ENCODE data around the gene ENDOD1.

Gene ENDOD1

DNA sequence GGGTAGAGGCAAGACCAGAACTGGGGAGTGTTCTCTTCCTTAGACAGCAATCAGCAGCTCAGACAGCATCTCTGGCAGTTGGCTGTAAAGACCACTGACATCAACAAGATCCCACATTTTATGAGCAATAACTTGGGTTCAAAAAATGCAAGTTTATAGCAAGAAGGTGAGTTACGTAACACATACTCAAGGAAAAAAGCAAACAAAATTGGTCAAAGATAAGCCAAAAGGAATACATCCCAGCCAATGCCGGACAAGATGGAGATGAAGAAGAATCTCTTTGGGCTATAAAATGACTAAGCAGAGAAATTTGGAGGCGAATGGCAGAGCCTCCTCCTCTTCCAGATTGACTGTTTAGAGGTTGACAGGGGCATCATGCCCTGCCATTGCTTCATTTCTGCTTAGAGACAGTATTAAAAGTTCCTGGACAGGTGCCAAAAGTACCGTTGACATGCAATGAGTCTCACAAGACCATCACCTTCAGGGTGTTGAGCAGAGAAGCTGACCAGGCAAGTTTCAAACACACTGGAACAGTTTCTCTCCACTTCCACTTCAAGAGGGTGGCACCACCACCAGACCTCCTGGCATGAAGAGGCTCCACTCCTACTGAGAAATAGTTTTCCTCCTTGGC, 55.9 kb downstream of the ENDOD1 start:
- DNase-seq: no peak

DNA sequence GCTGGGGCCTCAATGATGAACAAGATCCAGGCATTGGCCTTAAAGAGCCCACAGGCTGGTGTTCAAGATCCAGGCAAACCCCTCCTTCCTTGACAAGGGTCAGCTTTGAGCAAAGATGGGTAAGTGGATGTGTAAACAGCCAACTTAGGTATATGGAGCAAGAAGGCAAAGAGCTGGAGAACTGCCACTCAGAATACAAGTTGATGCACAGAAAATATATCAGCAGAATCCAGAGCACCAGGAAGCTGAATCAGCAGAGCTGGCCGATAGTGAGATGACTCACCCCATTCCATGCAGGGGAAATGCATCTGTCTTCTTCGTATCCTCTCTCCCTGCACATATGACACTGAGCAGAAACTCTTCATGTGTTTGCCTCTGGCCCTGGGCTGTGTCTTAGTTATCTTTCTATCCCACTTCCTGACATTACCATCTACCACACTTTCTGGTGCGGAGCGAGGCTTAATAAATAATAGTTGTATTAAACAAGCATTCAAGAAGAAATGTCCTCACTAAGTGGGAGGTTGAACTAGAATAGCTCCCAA, 57.8 kb downstream of the ENDOD1 start:
- peak; percentile 88 for DNase-seq

DNA sequence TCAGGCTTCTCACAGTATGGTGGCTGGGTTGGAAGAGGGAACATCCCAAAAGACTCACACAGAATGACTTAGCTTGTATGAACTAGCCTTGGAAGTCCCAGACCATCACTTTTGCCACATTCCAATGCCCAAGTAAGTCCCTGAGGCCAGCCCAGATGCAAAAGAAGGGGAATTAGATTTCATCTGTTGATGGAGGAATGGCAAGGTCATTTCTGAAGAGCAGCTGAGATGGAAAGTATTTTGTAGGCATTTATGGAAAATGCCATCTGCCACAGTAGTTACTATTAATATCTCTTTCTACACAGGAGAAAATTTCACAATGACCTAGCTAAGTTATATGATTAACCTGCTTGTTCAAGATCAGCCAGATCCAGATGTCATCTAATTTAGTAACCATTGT, 58.8 kb downstream of the ENDOD1 start:
- no peak for DNase-seq

DNA sequence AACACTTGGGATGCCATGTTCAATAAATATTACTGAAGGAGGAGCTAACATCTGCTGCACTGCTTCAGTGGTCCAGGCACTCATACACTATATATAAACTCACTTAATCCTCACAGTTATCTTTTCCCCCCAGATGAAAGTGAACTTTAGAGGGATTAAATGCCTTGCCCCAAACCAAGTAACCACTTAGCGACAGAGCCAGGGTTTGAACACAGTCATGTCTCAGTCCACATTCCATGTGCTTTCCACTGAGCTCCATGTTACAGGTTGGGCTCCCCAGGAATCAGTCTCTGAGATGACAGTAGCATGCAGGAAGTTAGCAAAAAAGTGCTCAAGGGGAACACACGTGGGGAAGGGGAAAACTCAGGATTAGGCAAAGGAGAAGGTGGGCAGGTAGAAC, 59.3 kb downstream of the ENDOD1 start:
- DNase-seq: peak; percentile 46

DNA sequence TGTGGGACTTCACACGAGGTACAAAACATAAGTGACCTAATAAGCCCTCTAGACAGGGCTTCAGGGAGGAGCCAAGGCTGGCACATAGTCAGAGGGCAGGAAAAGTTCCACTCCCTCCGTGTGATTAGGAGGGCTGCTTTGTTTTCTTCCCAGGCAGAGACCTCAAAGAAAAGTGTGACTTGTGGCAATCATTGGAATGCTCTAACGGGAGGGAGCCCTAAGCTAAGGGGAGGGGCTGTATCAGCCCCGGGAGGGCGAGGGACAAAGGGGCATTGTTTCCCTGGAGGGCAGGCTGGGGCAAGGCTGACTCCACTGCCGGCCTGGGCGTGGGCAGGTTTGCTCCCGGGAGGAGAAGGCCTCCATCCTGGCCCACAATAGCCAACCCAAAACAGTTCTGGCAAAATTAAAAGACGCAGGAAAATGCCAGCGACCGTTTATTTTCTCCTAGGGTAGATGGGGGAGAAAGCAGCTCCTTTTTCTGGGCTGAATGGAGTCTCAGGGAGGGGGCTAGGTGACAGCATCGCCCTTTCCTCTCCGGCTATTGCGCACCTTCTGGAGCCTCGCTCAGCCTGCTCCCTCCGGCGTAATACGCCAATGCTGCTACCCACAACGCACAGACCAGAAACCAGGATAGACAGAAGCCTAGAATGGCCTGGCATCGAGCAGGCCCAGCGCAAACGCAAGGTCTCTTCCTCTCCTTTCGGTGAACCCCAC, 60.2 kb downstream of the ENDOD1 start:
- no peak for DNase-seq

DNA sequence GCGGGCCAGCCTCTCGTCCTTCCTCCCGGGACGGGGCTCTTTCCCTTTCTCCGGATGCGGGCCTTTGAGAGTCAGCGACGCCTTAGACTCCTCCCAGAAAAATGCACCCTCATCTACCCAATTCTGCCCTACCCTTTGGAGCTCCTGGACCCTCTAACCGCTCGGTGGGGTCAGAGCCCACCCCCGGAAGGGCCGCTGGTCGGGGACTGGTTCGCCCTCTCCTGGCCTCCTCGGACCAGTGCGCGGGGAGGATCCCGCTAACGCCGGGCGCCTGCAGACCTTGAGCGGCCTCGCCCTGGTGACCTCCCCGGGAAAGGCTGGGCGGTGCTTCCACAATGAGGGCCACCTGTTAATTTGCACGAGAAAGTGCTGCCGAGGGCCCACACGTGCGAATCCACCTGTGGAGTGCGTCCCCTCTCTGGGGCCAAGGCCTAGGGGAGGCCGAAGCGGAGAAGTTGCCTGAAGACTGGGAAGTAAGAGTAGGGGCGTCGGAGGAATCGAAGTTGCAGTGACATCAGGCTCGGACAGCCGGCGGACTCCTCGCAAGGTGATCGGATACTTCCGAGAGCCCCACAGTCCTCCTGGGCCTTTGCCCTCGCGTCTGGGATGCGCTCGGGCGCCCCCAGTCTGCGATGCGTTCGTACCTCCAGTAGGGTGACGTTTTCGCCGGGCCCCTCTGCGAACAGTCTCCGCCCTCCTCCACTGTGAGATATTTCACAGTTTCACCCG, 61.5 kb downstream of the ENDOD1 start:
- peak; percentile 96 for DNase-seq

DNA sequence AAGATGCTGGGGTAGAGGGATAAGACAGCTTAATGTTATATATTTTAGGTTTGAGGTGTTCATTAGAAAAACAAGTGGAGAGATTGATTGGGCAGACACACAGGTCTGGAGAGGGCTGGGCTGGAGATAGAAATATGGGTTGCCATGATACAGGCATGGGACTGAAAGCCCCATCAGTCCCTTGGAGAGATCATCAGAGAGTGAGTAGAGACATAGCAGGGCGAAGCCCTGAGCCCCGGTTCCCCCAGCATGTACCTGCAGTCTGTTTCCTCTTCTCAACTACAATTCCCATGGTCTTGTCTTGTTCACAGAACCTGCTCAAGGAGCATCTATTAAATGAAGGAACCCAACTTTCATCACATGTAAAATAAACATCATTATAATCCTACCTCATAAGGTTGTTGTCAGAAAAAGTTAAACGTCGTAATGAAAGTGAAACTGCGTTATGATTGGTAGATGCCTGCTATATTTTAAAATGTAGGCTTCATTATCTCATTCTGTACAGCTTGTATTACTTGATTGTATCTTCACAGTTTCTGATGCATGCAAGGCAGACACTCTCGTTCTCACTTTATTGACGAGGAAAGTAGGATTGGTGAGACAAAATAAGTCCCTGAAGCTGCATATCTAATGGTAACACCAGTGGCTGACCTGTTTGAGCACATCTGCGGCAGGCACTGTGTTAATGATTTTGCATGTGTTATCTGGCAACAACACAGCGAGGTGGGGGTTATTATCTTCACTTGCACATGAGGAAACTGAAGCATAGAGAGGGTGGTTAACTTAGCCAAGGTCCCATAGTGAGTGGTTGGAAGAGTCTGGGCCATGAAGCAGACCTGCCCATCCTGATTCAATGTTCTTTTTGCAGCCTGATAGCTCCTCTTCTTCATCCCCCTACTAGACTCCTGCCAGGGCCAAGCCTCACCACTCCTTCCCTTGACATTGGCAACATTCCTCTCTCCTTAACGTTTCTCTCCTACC, 63.5 kb downstream of the ENDOD1 start:
- peak; percentile 94 for DNase-seq

DNA sequence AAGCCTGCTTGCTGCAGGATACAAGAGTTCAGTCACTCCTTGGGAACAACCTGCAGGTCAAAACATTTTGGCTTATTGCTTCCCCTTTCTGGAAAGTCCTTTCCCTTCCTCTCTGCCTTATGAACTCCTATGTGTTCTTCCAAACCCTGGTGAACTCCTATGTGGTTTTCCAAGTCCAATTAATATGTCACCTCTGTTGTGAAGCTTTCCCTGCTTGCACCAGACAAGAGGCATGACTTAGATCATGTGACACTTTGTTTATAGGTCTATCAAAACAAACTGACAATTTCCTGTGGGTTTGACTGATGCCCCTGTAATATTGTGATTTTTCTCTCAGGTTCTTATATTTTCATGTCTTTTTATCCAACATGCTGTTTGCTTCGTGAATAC, 64.2 kb downstream of the ENDOD1 start:
- no peak for DNase-seq

DNA sequence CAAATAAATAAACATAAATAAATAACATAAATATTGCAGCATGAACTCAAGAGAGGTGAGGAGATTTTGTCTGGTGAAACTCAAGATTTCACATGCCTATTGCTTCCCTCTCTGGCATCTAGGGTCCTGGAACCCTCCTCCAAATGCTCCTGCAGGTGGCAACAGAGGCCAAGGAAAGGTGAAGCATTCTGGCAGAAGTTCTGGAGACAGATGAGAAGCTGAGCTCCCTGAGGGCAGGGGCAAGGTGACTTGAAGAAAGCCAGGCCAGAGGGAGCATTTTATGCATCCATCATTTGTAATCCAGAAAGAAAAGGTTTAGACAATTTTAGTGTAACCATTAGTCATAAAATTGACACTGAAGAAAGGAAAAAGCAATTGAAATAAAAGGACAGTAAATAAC, 64.9 kb downstream of the ENDOD1 start:
- DNase-seq: peak; percentile 85

DNA sequence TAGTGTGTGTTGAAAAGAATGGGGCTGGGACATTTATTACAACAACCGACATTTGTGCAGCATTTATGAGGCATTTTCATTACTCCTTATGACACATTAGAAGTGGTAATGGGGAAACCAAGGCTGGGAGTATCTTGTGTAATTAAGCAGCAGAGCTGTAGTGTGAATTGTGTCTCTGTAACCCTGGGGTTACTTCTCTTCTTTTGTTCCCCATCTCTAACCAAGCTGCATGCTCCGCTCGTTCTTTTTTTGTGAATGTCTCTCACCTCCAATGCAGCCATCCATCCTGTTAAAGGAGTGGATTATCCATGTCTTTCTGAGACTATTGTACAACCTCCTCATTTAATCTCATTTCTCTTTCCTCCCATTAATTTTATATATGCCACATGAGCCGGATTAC, 65.7 kb downstream of the ENDOD1 start:
- no peak for DNase-seq

DNA sequence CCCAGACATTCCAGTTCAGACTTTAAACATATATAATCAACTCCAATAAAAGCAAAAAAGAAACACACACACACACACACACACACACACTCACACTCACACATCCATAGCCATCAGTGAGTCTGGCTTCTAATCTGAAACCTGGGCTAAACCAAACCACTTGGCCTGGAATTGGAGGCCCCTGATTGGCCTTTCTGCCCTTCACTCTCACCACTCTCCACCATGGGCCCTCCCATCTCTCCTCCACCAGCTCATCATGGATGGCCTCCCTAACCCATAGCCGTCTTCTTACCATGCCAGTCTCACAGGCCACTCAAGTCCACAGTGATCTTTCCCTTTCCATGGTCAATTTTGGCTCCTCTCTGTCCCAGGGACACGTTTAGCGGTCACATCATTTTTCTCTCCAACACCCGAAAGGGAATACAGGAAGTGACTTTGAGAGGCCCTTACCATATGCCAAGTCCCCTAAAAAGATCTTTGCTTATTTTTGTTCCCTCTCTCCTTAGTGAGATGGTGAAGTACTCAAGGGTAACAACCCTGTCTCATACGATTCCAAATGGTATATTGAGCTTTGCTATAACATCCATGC, 66.6 kb downstream of the ENDOD1 start:
- DNase-seq: no peak

DNA sequence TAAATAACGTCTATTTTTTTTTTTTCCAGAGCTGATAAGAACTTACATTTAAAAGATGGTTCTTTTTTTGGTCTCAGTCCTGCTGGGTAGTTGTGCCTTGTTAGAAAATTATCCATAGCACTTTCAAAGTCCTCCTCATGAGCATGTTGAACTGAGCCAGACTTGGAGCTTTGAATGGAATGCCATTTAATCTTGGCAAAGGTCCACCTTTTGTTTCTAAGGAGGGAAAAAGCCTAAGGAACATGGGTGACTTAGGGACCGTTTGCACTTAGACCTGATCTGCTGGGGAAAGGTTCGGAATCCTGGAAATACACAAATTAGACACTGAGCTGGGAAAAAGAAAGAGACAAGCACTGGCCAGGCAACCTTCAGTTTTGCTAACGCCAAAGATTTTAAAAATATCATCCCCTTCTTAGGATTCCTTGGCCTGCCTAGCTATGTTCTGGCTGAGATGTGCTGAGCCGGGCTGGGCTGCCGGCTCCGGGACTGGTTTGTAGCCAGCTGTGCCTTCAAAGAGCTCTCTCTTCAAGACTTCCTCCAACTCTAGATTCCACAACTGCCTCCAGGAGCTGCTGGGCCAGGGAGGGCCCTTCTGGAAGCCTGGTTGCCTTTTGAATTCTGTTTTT, 67.4 kb downstream of the ENDOD1 start:
- no peak for DNase-seq

DNA sequence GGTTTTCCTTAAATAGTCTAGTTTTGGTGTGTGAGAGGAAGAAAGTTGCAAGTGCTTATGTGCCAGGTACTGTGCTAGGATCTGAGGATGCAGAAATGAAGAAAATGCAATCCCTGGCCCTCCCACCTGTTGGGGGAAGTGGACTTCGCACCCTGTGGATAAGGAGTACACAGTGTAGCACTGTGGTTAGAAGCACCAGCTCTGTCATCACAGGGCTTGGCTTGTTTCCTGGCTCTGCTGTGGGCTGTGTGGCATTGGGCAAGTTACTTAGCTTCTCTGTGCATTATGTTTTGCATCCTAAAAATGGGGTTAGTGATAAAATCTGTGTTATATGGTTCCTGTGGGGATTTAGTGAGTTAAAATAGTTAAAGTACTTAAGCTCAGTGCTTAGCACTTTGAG, 68.2 kb downstream of the ENDOD1 start:
- no peak for DNase-seq

DNA sequence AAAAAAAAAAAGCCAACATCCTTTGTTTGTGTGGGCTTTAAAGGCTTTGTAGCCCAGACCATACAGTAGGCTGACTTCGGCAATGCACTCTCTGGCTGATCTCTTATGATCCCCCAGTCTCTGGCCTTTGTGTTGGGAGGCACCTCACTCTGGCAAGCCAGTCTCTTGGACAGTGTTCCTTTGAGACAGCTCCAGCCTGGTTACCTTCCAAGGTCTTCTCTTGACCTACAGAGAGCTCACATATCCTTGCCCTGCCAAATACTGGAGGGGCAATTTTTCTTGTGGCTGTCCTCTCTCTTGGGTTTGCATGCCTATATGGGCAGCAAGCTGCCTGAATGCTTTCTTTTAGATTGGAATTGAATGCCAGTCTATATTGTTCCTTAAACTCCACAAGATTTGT, 71.6 kb downstream of the ENDOD1 start:
- DNase-seq: no peak

DNA sequence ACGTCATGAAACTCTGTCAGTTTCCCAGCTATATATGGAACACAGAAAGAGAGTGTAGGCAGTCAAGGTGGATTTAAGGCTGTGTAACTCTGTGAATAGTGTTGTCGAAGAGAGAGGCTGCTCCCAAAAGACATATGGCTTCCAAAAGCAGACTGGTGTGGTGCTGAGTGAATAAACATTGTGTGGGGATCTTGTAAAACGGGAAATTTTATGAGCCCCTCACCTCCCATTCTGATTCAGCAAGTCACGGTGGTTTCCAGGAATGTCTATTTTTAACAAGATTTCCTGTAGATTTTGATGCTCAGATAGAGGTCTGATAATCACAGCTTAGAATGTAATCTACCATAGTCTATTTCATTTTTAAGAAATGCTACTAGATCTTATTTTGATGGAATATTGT, 73.5 kb downstream of the ENDOD1 start:
- DNase-seq: no peak

DNA sequence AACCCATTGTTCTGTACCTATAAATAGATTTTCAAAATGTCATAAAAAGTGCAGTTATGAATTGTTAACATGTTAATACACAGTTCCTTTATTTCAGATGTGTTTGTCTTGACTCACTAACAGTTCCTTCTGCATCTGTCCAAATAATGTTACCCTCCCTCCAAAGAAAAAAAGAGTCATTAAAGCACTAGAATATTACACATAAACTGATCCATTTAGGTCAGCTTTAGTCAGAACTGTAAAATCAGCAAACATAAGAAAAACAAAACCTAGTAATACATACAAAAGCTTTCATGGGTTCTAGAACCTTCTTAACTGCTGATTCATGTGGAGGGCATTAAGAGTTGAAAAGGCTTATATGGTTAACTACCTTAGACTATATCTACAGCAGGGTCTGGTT, 76.0 kb downstream of the ENDOD1 start:
- no peak for DNase-seq

DNA sequence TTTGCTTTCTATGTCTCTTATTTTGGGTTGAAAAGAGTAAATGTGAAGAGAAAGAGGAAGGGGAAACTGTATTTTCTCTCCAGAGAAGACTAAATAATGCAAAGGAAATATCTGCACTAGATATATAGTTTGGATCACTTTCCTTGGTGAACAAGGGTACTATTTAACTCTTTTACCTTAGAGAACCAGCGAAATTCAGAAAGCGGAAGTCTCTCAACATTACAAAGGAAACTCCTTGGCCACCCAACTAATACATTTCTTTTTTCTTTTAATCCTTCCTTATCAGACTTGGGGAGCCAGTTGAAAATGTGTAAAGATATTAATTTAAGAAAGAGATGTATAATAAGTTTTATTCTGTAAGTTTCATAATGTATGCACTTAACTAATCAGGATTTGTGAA, 77.1 kb downstream of the ENDOD1 start:
- no peak for DNase-seq

DNA sequence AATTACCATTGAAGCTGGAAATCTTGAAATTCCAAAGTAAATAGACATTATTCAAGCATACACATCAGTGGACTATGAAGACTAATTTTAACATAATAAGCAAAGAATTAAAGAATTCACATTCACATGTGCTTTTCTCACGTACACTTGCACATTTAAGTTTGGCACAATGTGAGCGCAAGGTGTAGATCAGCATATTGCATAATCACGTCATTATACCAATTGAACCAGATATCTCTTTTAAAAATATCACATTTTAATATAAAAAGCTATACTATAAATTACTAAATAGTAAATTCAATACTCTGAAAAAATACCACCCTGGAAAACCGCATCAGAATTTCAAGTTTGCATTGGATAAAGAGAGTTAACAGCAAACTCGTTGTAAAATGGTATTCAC, 80.6 kb downstream of the ENDOD1 start:
- no peak for DNase-seq

DNA sequence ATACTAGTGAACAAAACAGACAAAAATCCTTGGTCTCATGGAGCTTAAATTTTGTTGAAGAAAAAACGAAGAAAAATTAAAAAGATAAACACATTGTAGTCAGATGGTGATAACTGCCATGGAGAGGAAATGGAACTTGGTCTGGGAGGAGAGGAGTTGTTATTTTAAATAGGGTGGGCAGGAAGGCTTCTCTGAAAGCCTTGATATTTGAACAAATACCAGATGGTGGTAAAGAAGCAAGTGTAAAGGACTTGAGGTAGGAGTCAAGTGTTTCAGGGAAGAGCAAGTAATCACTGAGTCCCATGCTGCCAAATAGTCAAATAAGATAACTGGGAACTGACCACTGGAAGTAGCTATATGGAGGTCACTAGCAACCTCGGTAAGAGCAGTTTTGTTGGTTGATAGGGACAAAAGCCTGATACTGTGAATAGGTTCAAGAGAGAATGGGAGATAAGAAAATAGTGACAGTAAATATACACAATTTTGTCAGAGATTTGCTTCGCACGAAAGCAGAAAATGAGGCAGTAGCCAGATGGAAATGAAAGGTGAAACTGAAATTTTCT, 86.3 kb downstream of the ENDOD1 start:
- DNase-seq: peak; percentile 71

Measured in OCI-M1 (cell line).